Mucosa of rectum (tissue), 2 donors: ENCODE measurements around the gene ZBTB18.

Source experiments
- H3K27ac ChIP-seq, 2 donors: one replicate each; pipeline ENCODE4 v1.7.0; 2013; ENCODE audit warnings: inconsistent platforms in 2 of 2, low read depth in 2 of 2, low read length in 2 of 2
- H3K27me3 ChIP-seq, 2 donors: one replicate each; pipeline ENCODE4 v1.7.0; 2013; ENCODE audit warnings: low read length in 2 of 2; ENCODE audit not compliant: control insufficient read depth in 2 of 2, insufficient read depth in 2 of 2
- H3K36me3 ChIP-seq, 2 donors: one replicate each; pipeline ENCODE4 v1.7.0; 2013; ENCODE audit warnings: low read length in 2 of 2; ENCODE audit not compliant: control insufficient read depth in 2 of 2, insufficient read depth in 2 of 2
- H3K4me1 ChIP-seq, 2 donors: one replicate each; pipeline ENCODE4 v1.7.0; 2013; ENCODE audit warnings: low read length in 2 of 2, mild to moderate bottlenecking in 1 of 2; ENCODE audit not compliant: control insufficient read depth in 2 of 2, insufficient read depth in 2 of 2
- H3K4me3 ChIP-seq, 2 donors: one replicate each; pipeline ENCODE4 v1.7.0; 2013; ENCODE audit warnings: low read length in 2 of 2
- H3K9ac ChIP-seq, 2 donors: one replicate each; pipeline ENCODE4 v1.7.0; 2013; ENCODE audit warnings: low read length in 2 of 2, low read depth in 1 of 2, mild to moderate bottlenecking in 1 of 2
- H3K9me3 ChIP-seq, 2 donors: one replicate each; pipeline ENCODE4 v1.7.0; 2013; ENCODE audit warnings: low read length in 2 of 2; ENCODE audit not compliant: control insufficient read depth in 2 of 2
- donor health status: healthy.
- donor health status: Normal muscosa, but diverticular disease.

Gene ZBTB18

GRCh38 chr1:244067893-244068292 lies 16.8 kb downstream of the ZBTB18 start:
- H3K9ac ChIP-seq: no peak overlapping the region
- H3K27ac ChIP-seq: no peak overlapping the region
- no peaks in the 10 kb centered on the region for H3K36me3 ChIP-seq
- peaks cover 2% of the 10 kb centered on the region in 2 donors for H3K27me3 ChIP-seq
- H3K4me1 ChIP-seq: peaks cover 0 to 4% of the 10 kb centered on the region in 2 donors
- no peak overlapping the region for H3K4me3 ChIP-seq
- no peaks in the 10 kb centered on the region for H3K9me3 ChIP-seq

GRCh38 chr1:244068567-244068966 lies 17.5 kb downstream of the ZBTB18 start:
- no peak overlapping the region for H3K9ac ChIP-seq
- H3K4me1 ChIP-seq: peaks cover 0 to 4% of the 10 kb centered on the region in 2 donors
- no peak overlapping the region for H3K4me3 ChIP-seq
- H3K27ac ChIP-seq: no peak overlapping the region
- H3K9me3 ChIP-seq: no peaks in the 10 kb centered on the region
- H3K36me3 ChIP-seq: no peaks in the 10 kb centered on the region
- peaks cover 2% of the 10 kb centered on the region in 2 donors for H3K27me3 ChIP-seq

GRCh38 chr1:244069326-244069898 lies 18.3 kb downstream of the ZBTB18 start:
- Histone ChIP-seq H3K27ac (no peak overlapping the region), H3K4me3 (no peak overlapping the region), H3K27me3 (peaks cover 2% of the 10 kb centered on the region in 2 donors), H3K4me1 (peaks cover 0 to 4% of the 10 kb centered on the region in 2 donors), H3K9ac (no peak overlapping the region), H3K36me3 (no peaks in the 10 kb centered on the region), H3K9me3 (no peaks in the 10 kb centered on the region)

GRCh38 chr1:244074559-244075171 lies 23.6 kb downstream of the ZBTB18 start:
- Histone ChIP-seq H3K4me1 (peaks cover 8 to 9% of the 10 kb centered on the region in 2 donors), H3K27me3 (peaks cover 0 to 2% of the 10 kb centered on the region in 2 donors), H3K36me3 (no peaks in the 10 kb centered on the region), H3K27ac (peak overlapping the region in 1 of 2 donors; percentile 20), H3K4me3 (peak overlapping the region; percentile 41 to 59), H3K9ac (peak overlapping the region in 1 of 2 donors; percentile 14), H3K9me3 (no peaks in the 10 kb centered on the region)

GRCh38 chr1:244075247-244075722 lies 24.2 kb downstream of the ZBTB18 start:
- Histone ChIP-seq H3K4me1 (peaks cover 8 to 9% of the 10 kb centered on the region in 2 donors), H3K27ac (peak overlapping the region in 1 of 2 donors; percentile 20), H3K36me3 (no peaks in the 10 kb centered on the region), H3K9ac (peak overlapping the region in 1 of 2 donors; percentile 14), H3K4me3 (peak overlapping the region; percentile 41 to 59), H3K9me3 (no peaks in the 10 kb centered on the region), H3K27me3 (peaks cover 0 to 2% of the 10 kb centered on the region in 2 donors)

- Histone ChIP-seq H3K27me3 (peaks cover 0 to 2% of the 10 kb centered on the region in 2 donors), H3K27ac (no peak overlapping the region), H3K9ac (no peak overlapping the region), H3K4me3 (no peak overlapping the region), H3K36me3 (no peaks in the 10 kb centered on the region), H3K9me3 (no peaks in the 10 kb centered on the region), H3K4me1 (peaks cover 8 to 9% of the 10 kb centered on the region in 2 donors)
Observed at GRCh38 chr1:244076740-244077139, 25.7 kb downstream of the ZBTB18 start.

- Histone ChIP-seq H3K4me1 (peaks cover 8 to 9% of the 10 kb centered on the region in 2 donors), H3K9me3 (no peaks in the 10 kb centered on the region), H3K4me3 (no peak overlapping the region), H3K27ac (no peak overlapping the region), H3K27me3 (peaks cover 0 to 2% of the 10 kb centered on the region in 2 donors), H3K36me3 (no peaks in the 10 kb centered on the region), H3K9ac (no peak overlapping the region)
Observed at GRCh38 chr1:244077473-244078220, 26.6 kb downstream of the ZBTB18 start.

- Histone ChIP-seq H3K36me3 (no peaks in the 10 kb centered on the region), H3K4me1 (peaks cover 1 to 4% of the 10 kb centered on the region in 2 donors), H3K9me3 (no peaks in the 10 kb centered on the region), H3K27me3 (no peaks in the 10 kb centered on the region), H3K4me3 (no peak overlapping the region), H3K9ac (no peak overlapping the region), H3K27ac (no peak overlapping the region)
Observed at GRCh38 chr1:244080343-244080929, 29.4 kb downstream of the ZBTB18 start.

- no peak overlapping the region for H3K4me3 ChIP-seq
- H3K9me3 ChIP-seq: no peaks in the 10 kb centered on the region
- no peaks in the 10 kb centered on the region for H3K27me3 ChIP-seq
- no peak overlapping the region for H3K27ac ChIP-seq
- H3K36me3 ChIP-seq: no peaks in the 10 kb centered on the region
- H3K4me1 ChIP-seq: no peaks in the 10 kb centered on the region
- no peak overlapping the region for H3K9ac ChIP-seq
Observed at GRCh38 chr1:244082969-244083368, 31.9 kb downstream of the ZBTB18 start.
